Measurements from ENCODE around the gene NAB2.

The NAB2 gene

DNA sequence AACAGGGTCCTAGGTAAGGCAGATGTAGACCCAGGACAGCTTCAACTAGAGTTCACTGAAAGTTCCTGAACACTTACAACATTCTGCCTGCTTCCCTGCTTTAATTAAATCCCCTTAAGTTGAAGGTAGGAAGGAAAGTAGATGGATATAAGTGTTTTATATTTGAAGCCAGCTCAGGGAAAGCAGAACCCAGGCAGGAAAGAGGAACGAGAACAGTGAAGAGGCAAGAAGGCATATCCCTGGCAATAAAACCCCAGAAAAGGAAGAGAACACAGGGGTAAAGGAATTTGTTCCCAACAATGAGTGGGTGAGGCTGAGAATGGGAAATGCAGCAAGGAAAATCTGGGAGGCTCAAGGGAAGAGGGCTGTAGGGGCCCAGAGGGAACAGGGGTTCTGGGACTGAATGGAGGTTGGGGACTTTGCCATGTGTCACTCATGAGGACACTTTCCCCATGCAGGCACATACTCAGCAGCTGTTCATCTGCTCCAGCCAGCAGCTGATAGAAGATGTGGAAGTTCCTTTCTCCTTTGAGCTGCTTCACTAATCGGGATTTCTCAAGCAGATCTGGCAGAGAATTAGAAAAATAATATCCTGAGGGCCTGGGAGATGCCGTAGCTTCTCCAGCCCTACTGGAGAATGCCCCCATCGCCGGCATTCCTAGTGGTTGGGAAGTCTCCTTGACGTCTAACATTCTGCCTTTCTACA, 42.7 kb upstream of the NAB2 start:
- no peak for TF ChIP-seq POLR2A (IDR thresholded peaks at IDR 0.05; ENCODE audit: extremely low read depth, insufficient read length)
- TF ChIP-seq MYC (IDR thresholded peaks at IDR 0.05; ENCODE audit: low read depth, low read length): peak; percentile 39; the same call in 1 of the 2 replicates
- peak; percentile 54 for TF ChIP-seq MAX (IDR thresholded peaks at IDR 0.05; ENCODE audit: low read depth, low read length)
- peak overlapping the region; percentile 35 for H3K4me3 ChIP-seq (ENCODE audit: low read depth, low read length)
- DNase-seq (ENCODE audit: low read depth): peak; percentile 49

DNA sequence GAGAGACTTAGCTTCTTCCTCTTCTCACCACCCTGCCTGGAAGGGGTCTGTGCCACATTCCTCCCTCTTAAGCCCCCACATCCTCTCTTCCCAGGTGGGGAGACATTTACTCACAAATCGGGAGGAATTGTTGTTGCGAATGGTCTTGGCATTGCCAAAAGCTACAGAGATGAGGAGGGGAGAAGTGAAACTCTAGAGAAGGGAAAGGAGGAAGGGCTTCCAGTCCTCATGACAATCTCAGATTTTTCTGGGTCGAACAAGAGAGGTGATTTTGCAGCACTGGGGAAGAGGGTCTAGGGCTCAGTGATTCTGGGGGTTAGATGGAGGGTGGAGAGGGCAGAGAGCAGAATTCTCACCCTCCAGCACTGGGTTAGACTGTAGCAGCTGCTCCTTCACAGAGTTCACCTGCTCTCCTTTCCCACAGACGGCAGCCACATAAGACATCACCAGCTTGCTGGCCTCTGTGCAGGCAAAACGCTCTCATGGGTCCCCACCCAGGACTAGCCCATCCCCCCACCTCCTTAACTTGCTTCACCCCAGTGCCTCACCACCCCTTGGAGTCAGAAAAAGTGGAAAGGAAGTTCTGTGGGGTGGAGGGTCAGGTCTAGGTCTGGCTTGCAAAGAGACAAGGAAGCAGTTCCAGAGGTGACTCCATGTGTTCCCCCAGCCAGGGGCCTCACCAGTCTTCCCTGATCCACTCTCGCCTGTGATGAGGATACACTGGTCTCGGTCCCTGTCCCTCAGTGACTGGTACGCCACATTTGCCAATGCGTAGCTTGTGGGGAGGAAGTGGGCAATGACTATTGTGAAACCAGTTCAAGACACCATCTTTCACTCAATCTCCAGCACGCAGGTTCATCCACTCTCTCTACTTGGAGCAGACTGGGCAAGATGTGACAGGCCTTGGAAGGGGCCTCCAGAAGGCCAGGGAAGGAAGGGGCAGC, 41.7 kb upstream of the NAB2 start:
- H3K4me3 ChIP-seq (ENCODE audit: low read depth, low read length): peak overlapping the region; percentile 35
- TF ChIP-seq, protein P1, sequence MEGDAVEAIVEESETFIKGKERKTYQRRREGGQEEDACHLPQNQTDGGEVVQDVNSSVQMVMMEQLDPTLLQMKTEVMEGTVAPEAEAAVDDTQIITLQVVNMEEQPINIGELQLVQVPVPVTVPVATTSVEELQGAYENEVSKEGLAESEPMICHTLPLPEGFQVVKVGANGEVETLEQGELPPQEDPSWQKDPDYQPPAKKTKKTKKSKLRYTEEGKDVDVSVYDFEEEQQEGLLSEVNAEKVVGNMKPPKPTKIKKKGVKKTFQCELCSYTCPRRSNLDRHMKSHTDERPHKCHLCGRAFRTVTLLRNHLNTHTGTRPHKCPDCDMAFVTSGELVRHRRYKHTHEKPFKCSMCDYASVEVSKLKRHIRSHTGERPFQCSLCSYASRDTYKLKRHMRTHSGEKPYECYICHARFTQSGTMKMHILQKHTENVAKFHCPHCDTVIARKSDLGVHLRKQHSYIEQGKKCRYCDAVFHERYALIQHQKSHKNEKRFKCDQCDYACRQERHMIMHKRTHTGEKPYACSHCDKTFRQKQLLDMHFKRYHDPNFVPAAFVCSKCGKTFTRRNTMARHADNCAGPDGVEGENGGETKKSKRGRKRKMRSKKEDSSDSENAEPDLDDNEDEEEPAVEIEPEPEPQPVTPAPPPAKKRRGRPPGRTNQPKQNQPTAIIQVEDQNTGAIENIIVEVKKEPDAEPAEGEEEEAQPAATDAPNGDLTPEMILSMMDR (IDR thresholded peaks at IDR 0.05; ENCODE audit: low read depth, low read length): no peak
- 0 out of 2 replicates have a peak, but pooled peaks have one; percentile 28 for TF ChIP-seq MAX (IDR thresholded peaks at IDR 0.05; ENCODE audit: low read depth, low read length)
- peak; percentile 94 for DNase-seq (ENCODE audit: low read depth)

- peak overlapping the region; percentile 35 for H3K4me3 ChIP-seq (ENCODE audit: low read depth, low read length)
- no peak for DNase-seq (ENCODE audit: low read depth)
- no peak for TF ChIP-seq POLR2A (IDR thresholded peaks at IDR 0.05; ENCODE audit: extremely low read depth, insufficient read length)
- TF ChIP-seq MAX (IDR thresholded peaks at IDR 0.05; ENCODE audit: low read depth, low read length): no peak
- TF ChIP-seq, protein P1 (IDR thresholded peaks at IDR 0.05; ENCODE audit: low read depth, low read length): no peak
- no peak for TF ChIP-seq MYC (IDR thresholded peaks at IDR 0.05; ENCODE audit: low read depth, low read length)
Measured at GRCh38 chr12:57047981-57048380, 40.9 kb upstream of the NAB2 start.

DNA sequence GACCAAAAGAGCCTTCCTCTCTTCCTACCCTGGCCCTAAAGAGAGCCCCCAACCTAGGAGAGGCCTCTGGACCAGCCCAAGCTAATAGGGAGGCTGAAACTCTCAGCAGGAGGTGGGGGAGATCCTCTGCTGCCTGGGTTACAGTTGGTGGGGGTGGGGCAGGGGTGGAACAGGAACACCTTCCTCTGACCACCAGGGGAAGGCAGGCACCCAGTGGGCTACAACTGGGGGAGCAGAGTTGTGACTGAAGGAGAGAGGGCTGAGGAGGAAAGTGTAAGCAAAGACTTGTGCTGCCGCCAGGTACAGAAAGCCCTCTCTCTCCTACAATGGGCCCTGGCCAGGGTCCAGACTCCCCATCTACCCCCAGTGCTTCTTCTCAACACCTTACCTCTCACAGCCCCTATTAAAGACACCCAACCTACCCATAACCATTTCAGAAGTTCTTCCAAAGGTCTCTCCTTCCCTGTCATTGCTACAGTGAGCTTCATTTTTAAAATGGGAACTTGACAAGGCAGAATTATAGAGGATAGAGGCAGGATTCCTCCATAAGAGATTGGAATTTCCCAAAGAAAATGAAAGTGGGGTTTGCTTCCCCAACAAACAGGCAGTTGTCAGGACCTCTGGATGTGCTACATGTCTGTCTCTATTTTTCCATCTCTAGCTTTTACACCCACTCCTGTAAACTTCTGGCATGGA, 40.3 kb upstream of the NAB2 start:
- TF ChIP-seq MYC (IDR thresholded peaks at IDR 0.05; ENCODE audit: low read depth, low read length) (no peak), POLR2A (IDR thresholded peaks at IDR 0.05; ENCODE audit: extremely low read depth, insufficient read length) (no peak), MAX (IDR thresholded peaks at IDR 0.05; ENCODE audit: low read depth, low read length) (no peak)
- TF ChIP-seq, protein P1 (IDR thresholded peaks at IDR 0.05; ENCODE audit: low read depth, low read length): no peak
- peak; percentile 88 for DNase-seq (ENCODE audit: low read depth)
- H3K4me3 ChIP-seq (ENCODE audit: low read depth, low read length): peak overlapping the region; percentile 35

DNA sequence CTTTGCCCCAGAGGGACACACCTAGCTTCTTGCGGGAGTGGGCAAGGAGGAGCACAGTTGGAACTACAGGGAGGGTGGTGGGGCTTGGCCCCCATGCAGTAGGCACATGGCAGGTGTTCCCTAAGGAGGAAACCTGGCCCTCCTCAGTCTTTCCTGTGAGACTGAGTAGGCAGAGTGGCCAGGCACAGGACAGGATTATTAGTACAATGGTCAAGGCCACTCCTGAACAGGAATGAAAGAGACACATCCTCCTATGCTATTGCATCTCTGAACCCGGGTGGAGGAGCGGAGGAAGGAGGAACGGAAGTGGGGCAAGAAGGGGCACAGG, 39.8 kb upstream of the NAB2 start:
- no peak overlapping the region for H3K4me3 ChIP-seq (ENCODE audit: low read depth, low read length)

More for the DNA sequence above, 39.8 kb upstream of the NAB2 start:
- no peak for DNase-seq (ENCODE audit: low read depth)
- no peak for TF ChIP-seq MYC (IDR thresholded peaks at IDR 0.05; ENCODE audit: low read depth, low read length)
- no peak for TF ChIP-seq MAX (IDR thresholded peaks at IDR 0.05; ENCODE audit: low read depth, low read length)
- TF ChIP-seq, protein P1 (IDR thresholded peaks at IDR 0.05; ENCODE audit: low read depth, low read length): no peak
- no peak for TF ChIP-seq POLR2A (IDR thresholded peaks at IDR 0.05; ENCODE audit: extremely low read depth, insufficient read length)
